AG09309 (cell line): ENCODE data around the gene MEOX2.

Experiments
- DNase-seq: peaks from one replicate; pipeline ENCODE4 v3.0.0-alpha.2; 2010; ENCODE audit warnings: low read depth
- H3K4me3 ChIP-seq: 2 replicates; pipeline ENCODE4 v1.5.1; 2011; ENCODE audit warnings: mild to moderate bottlenecking, low read depth, low read length, moderate library complexity; ENCODE audit not compliant: control insufficient read depth
- TF ChIP-seq, protein P1 (sequence below): IDR thresholded peaks from 2 replicates; pipeline ENCODE4 v1.5.1; 2011; ENCODE audit warnings: mild to moderate bottlenecking, low read depth, low read length, inconsistent platforms; ENCODE audit not compliant: insufficient read depth, control insufficient read depth; ENCODE audit errors: missing control alignments

Gene MEOX2

DNA sequence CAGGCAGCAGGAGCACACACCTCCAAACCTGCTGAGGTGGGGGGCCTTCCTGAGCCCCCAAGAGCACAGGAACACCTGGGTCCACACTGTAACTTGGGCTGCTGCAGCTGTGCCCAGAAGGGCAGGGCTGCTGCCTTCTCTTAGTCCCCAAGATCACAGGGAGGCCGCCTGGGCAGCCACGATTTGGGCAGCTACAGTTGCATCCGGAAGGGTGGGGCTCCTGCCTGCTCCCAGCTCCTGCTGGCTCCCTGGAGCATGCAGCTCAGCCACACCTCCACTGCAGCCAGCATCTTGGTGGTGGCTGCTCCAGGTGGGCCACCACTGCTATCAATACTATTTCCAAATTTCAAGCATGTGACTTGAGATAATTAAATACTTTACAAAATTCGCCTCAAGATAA is 86.2 kb downstream of the MEOX2 start:
- H3K4me3 ChIP-seq: no peak overlapping the region
- TF ChIP-seq, protein P1, sequence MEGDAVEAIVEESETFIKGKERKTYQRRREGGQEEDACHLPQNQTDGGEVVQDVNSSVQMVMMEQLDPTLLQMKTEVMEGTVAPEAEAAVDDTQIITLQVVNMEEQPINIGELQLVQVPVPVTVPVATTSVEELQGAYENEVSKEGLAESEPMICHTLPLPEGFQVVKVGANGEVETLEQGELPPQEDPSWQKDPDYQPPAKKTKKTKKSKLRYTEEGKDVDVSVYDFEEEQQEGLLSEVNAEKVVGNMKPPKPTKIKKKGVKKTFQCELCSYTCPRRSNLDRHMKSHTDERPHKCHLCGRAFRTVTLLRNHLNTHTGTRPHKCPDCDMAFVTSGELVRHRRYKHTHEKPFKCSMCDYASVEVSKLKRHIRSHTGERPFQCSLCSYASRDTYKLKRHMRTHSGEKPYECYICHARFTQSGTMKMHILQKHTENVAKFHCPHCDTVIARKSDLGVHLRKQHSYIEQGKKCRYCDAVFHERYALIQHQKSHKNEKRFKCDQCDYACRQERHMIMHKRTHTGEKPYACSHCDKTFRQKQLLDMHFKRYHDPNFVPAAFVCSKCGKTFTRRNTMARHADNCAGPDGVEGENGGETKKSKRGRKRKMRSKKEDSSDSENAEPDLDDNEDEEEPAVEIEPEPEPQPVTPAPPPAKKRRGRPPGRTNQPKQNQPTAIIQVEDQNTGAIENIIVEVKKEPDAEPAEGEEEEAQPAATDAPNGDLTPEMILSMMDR: no peak
- DNase-seq: no peak

DNA sequence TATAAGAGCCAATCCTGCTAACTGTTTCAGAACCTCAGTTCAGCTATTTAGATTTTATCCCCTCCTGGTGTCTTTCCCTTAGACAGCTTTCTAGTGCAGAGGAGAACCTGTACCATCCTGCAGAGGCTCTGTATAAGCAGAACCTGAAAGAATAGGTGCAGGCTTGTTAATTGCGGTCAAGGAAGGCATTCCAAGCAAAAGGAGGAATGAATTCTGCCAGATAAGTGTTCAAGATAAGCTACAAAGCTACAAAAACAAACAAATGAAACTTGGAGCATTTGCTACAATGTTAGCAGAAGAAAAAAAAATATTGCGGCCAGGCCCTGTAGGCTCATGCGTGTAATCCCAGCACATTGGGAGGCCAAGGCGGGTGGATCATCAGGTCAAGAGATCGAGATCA is 92.0 kb downstream of the MEOX2 start:
- TF ChIP-seq, protein P1: no peak
- no peak for DNase-seq
- no peak overlapping the region for H3K4me3 ChIP-seq

DNA sequence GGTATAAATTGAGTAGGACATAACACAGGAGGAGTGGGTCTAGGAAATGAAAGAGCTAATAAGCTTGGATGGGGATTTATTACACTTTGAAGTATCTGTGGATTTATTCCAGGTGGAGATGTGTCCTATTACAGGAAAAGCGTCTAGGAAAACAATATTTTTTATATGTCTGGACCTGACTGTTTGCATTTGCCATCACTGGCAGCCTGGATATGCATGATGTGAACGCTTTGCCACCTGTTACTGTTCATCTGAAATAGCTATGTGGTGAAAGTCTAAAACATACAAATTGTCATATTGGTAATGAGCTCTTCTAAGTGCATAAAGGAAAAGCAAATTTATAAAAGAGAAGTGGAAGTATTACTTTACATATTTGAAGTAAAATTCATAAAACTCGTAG is 93.1 kb downstream of the MEOX2 start:
- DNase-seq: no peak
- TF ChIP-seq, protein P1: no peak
- H3K4me3 ChIP-seq: no peak overlapping the region

DNA sequence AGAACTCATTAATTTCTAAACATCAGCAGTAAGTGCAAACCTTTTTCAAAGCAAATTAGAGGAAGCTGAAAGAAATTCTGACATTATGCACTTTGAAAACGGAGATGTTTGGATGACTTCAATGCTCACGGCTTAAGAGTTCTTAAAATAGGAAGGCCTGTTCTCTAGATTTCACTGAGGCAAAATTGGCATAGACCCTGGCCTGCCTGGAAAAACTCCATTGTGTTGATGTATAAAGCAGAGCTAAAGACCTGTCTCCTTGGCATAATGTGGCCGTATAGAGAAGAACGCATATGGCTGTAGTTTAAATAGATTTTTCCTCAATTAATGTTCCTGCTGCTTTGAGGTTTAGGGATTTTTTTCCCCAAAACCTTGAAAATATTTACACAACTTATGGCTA is 100.2 kb downstream of the MEOX2 start:
- TF ChIP-seq, protein P1: no peak
- H3K4me3 ChIP-seq: no peak overlapping the region
- DNase-seq: no peak

DNA sequence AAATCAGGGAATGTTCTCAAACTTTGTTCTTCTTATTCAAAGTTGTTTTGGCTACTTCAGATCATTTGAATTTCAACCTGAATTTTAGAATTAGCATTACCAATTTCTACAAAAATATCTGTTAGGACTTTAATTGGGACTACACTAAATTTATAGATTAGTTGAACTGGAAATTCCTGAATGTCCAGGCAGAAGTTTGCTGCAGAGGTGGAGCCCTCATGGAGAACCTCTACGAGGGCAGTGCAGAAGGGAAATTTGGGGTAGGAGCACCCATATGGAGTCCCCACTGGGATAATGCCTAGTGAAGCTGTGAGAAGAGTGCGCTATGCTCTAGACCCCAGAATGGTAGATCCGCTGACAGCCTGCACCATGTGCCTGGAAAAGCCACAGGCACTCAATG is 101.9 kb downstream of the MEOX2 start:
- TF ChIP-seq, protein P1: no peak
- DNase-seq: no peak
- no peak overlapping the region for H3K4me3 ChIP-seq

DNA sequence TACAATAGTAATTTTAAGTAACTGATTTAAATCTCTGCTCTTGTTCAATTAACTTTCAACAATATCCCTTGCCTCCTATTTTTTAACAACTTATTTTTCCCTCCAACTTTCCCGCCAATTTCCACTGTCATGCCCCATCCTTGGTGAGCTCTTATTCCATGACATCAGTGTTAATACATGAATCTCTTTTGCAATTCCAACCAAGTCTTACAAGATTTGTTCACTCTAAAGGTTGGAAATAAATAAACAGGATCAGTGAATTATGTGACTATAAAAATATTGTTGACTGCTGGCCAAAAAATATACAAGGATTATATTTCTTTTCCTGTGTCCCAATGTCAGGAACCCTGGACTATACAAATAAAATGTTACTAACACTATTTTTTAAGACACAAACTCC is 103.7 kb downstream of the MEOX2 start:
- H3K4me3 ChIP-seq: no peak overlapping the region
- TF ChIP-seq, protein P1: no peak
- DNase-seq: no peak

DNA sequence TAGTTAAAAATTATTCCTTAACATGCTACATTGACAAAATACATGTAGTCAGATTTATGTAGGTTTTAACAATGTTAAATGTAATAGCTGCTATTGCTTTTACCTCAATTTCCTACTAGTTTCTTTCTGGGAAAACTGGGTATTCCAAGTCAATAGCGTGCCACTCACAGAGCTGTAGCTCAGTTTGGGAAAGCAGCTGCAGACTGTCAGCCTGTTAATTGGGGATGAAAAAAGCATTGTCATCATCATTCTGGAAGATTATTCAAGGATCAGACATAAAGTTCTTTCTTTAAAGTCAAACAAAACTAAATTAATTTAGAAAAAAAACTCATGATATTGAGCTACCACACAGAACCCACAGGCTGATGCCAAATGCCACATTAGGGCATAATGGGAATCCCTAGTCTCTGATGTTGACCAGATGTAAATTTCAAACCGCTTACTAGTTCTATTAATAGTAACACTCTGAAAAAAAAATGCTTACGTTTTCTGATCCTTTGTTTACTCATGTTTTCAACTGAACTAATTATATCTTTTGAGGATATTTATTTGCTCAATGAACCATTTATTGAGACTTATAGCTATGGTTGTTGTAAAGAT is 105.0 kb downstream of the MEOX2 start:
- TF ChIP-seq, protein P1: no peak
- DNase-seq: no peak
- H3K4me3 ChIP-seq: no peak overlapping the region
